ENCODE results near the gene TUBGCP3. TPM values are rescaled to one million over a fixed set of nuclear protein-coding genes. Genes with fewer than 3 reads are reported as not detected.

TUBGCP3 gene
- total RNA-seq, 2 donors from 2014 or later: 26.7 to 30.0 TPM

- TF ChIP-seq POLR2A (IDR thresholded peaks at IDR 0.05): no peak
- TF ChIP-seq CTCF (IDR thresholded peaks at IDR 0.05): no peak
- Histone ChIP-seq H3K9me3 (no peaks in the 10 kb centered on the region), H3K4me3 (no peak overlapping the region), H3K4me1 (peaks cover 12% of the 10 kb centered on the region), H3K36me3 (replicated peaks in 1 of 2; ENCODE audit: insufficient read depth in 1 of 2, low read depth in 2 of 2) (no peaks in the 10 kb centered on the region), H3K27me3 (no peaks in the 10 kb centered on the region), H3K27ac (peak overlapping the region in 1 of 4 donors; percentile 7)
- ATAC-seq (no peak), DNase-seq (peak; percentile 20 to 43 (median 29))
- intact Hi-C loops (cut with DNase I): no loop called here
- WGBS, 2 donors: 73 to 74% methylated on average over 7 of the region's 7 CpGs
These were observed 4.7 kb upstream of the TUBGCP3 start for GRCh38 chr13:112592647-112593046.

GRCh38 chr13:112592181-112592580 is 4.2 kb upstream of the TUBGCP3 start:
- Histone ChIP-seq H3K27me3 (no peaks in the 10 kb centered on the region), H3K27ac (no peak overlapping the region), H3K36me3 (replicated peaks in 1 of 2; ENCODE audit: insufficient read depth in 1 of 2, low read depth in 2 of 2) (no peaks in the 10 kb centered on the region), H3K9me3 (no peaks in the 10 kb centered on the region), H3K4me3 (no peak overlapping the region), H3K4me1 (peaks cover 12% of the 10 kb centered on the region)
- DNase-seq: no peak
- 88 to 90% methylated on average over 7 of the region's 7 CpGs for WGBS, 2 donors
- ATAC-seq: no peak
- intact Hi-C loops (cut with DNase I): no loop called here
- TF ChIP-seq CTCF (IDR thresholded peaks at IDR 0.05) (no peak), POLR2A (IDR thresholded peaks at IDR 0.05) (no peak)

- no peaks in the 10 kb centered on the region for H3K36me3 ChIP-seq (replicated peaks in 1 of 2; ENCODE audit: insufficient read depth in 1 of 2, low read depth in 2 of 2)
- no peaks in the 10 kb centered on the region for H3K27me3 ChIP-seq
- no peaks in the 10 kb centered on the region for H3K9me3 ChIP-seq
- peak overlapping the region; percentile 91 to 97 (median 95) for H3K27ac ChIP-seq
- TF ChIP-seq CTCF (IDR thresholded peaks at IDR 0.05) (no peak), POLR2A (IDR thresholded peaks at IDR 0.05) (peak in 2 of 3 donors; percentile 1 to 32)
- H3K4me3 ChIP-seq: peak overlapping the region in 1 of 2 donors; percentile 79
- intact Hi-C loops (cut with DNase I): no loop called here
- peaks cover 21% of the 10 kb centered on the region for H3K4me1 ChIP-seq
- DNase-seq (peak; percentile 31 to 47 (median 38)), ATAC-seq (peak; percentile 46)
- 28 to 36% methylated on average over 33 of the region's 33 CpGs for WGBS, 2 donors
These were observed 741 bp upstream of the TUBGCP3 start for GRCh38 chr13:112588490-112589297.

- 1 to 2% methylated on average over 11 to 40 of the region's 42 CpGs for WGBS, 2 donors
- intact Hi-C loops (cut with DNase I): no loop called here
- H3K4me1 ChIP-seq: peaks cover 27% of the 10 kb centered on the region
These were observed 665 bp downstream of the TUBGCP3 start for GRCh38 chr13:112587212-112587763.

More at GRCh38 chr13:112587212-112587763, 665 bp downstream of the TUBGCP3 start:
- ATAC-seq (peak; percentile 80), DNase-seq (peak; percentile 78 to 91 (median 86))
- Histone ChIP-seq H3K27ac (peak overlapping the region; percentile 91 to 97 (median 95)), H3K27me3 (no peaks in the 10 kb centered on the region), H3K9me3 (no peaks in the 10 kb centered on the region), H3K36me3 (replicated peaks in 1 of 2; ENCODE audit: insufficient read depth in 1 of 2, low read depth in 2 of 2) (no peaks in the 10 kb centered on the region), H3K4me3 (peak overlapping the region; percentile 79 to 92)
- TF ChIP-seq CTCF (IDR thresholded peaks at IDR 0.05): peak in 1 of 7 experiments; percentile 3
- peak in 2 of 3 donors; percentile 36 to 67 for TF ChIP-seq POLR2A (IDR thresholded peaks at IDR 0.05)
